Loucy (cell line): ENCODE measurements around the gene CLPSL1.

Experiments used
- H2AFZ ChIP-seq: fragments of 200-600 bp; sonication (generic); 2 replicates; pipeline ENCODE4 v1.6.0; 2016; ENCODE audit warnings: antibody characterized with exemption, mild to moderate bottlenecking, low read length, moderate library complexity
- H3F3A ChIP-seq: fragments of 200-600 bp; 2 replicates; pipeline ENCODE4 v1.6.0; 2016; ENCODE audit warnings: antibody characterized with exemption, low read depth, mild to moderate bottlenecking
- H3K27me3 ChIP-seq: fragments of 200-600 bp; sonication (generic); 2 replicates; pipeline ENCODE4 v1.6.1; 2014; ENCODE audit warnings: low read length, mild to moderate bottlenecking; ENCODE audit not compliant: insufficient read depth, poor library complexity, severe bottlenecking
- H3K36me3 ChIP-seq: fragments of 200-600 bp; sonication (generic); 2 replicates; pipeline ENCODE4 v1.6.1; 2016; ENCODE audit warnings: low read length; ENCODE audit not compliant: insufficient read depth
- H3K4me1 ChIP-seq: fragments of 200-600 bp; sonication (generic); 2 replicates; pipeline ENCODE4 v1.5.1; 2014; ENCODE audit warnings: low read length, mild to moderate bottlenecking; ENCODE audit not compliant: insufficient read depth, poor library complexity, severe bottlenecking
- H3K4me2 ChIP-seq: fragments of 200-600 bp; sonication (generic); 2 replicates; pipeline ENCODE4 v1.6.0; 2014; ENCODE audit warnings: antibody characterized with exemption, low read length, low read depth, mild to moderate bottlenecking; ENCODE audit not compliant: poor library complexity, severe bottlenecking
- H3K4me3 ChIP-seq: fragments of 200-600 bp; sonication (generic); 2 replicates; pipeline ENCODE4 v1.5.1; 2014; ENCODE audit warnings: low read length, mild to moderate bottlenecking, mixed read lengths; ENCODE audit not compliant: poor library complexity, severe bottlenecking
- H3K79me2 ChIP-seq: fragments of 200-600 bp; sonication (generic); 2 replicates; pipeline ENCODE4 v1.6.1; 2014; ENCODE audit warnings: low read length; ENCODE audit not compliant: insufficient read depth
- H3K9ac ChIP-seq: fragments of 200-600 bp; sonication (generic); 2 replicates; pipeline ENCODE4 v1.6.0; 2014; ENCODE audit warnings: mild to moderate bottlenecking, low read depth, low read length, moderate library complexity; ENCODE audit not compliant: poor library complexity, severe bottlenecking
- H3K9me2 ChIP-seq: fragments of 200-600 bp; sonication (generic); replicated peaks from 2 replicates; pipeline ENCODE4 v1.6.1; 2016; ENCODE audit warnings: low read depth, low read length, mixed read lengths
- H3K9me3 ChIP-seq: fragments of 200-600 bp; sonication (generic); 2 replicates; pipeline ENCODE4 v1.6.1; 2014; ENCODE audit warnings: mild to moderate bottlenecking, antibody characterized with exemption, low read length, low read depth; ENCODE audit not compliant: insufficient read depth
- H4K20me1 ChIP-seq: fragments of 200-600 bp; sonication (generic); 2 replicates; pipeline ENCODE4 v1.6.0; 2014; ENCODE audit warnings: antibody characterized with exemption, low read length, mild to moderate bottlenecking; ENCODE audit not compliant: insufficient read depth, poor library complexity, severe bottlenecking
- CTCF ChIP-seq: fragments of 200-600 bp; sonication (generic); conservative IDR thresholded peaks from 2 replicates; pipeline ENCODE4 v1.5.1; 2014; ENCODE audit warnings: mild to moderate bottlenecking, antibody characterized with exemption, low read length
- EZH2phosphoT487 ChIP-seq: fragments of 200-600 bp; IDR thresholded peaks from 2 replicates; pipeline ENCODE4 v1.6.1; 2018; ENCODE audit warnings: antibody characterized with exemption, mild to moderate bottlenecking, moderate library complexity, borderline replicate concordance

CLPSL1 gene

GRCh38 chr6:35769211-35769610 is 11.6 kb upstream of the CLPSL1 start:
- H2AFZ ChIP-seq, result no peak overlapping the region
- no peaks in the 10 kb centered on the region for H3K9me2 ChIP-seq
- no peaks in the 10 kb centered on the region for H3K36me3 ChIP-seq
- no peaks in the 10 kb centered on the region for H3K79me2 ChIP-seq
- H3K9ac ChIP-seq, result no peak overlapping the region
- no peak overlapping the region for H3K4me2 ChIP-seq
- no peaks in the 10 kb centered on the region for H3K9me3 ChIP-seq
- H3K4me3 ChIP-seq, result no peak overlapping the region
- no peak for TF ChIP-seq EZH2phosphoT487
- no peak for TF ChIP-seq CTCF
- H3K4me1 ChIP-seq, result peaks cover 9% of the 10 kb centered on the region
- no peaks in the 10 kb centered on the region for H3K27me3 ChIP-seq
- H3F3A ChIP-seq, result no peaks in the 10 kb centered on the region
- no peaks in the 10 kb centered on the region for H4K20me1 ChIP-seq

GRCh38 chr6:35771343-35771627 is 9.5 kb upstream of the CLPSL1 start:
- no peaks in the 10 kb centered on the region for H3F3A ChIP-seq
- no peaks in the 10 kb centered on the region for H3K36me3 ChIP-seq
- no peaks in the 10 kb centered on the region for H3K9me2 ChIP-seq
- TF ChIP-seq CTCF, result no peak
- H3K4me2 ChIP-seq, result no peak overlapping the region
- H3K9ac ChIP-seq, result no peak overlapping the region
- H3K4me3 ChIP-seq, result no peak overlapping the region
- no peaks in the 10 kb centered on the region for H3K9me3 ChIP-seq
- H2AFZ ChIP-seq, result no peak overlapping the region
- peaks cover 9% of the 10 kb centered on the region for H3K4me1 ChIP-seq
- H4K20me1 ChIP-seq, result no peaks in the 10 kb centered on the region
- no peaks in the 10 kb centered on the region for H3K27me3 ChIP-seq
- no peaks in the 10 kb centered on the region for H3K79me2 ChIP-seq

- no peak overlapping the region for H3K4me2 ChIP-seq
- peaks cover 9% of the 10 kb centered on the region for H3K4me1 ChIP-seq
These were observed 6.6 kb upstream of the CLPSL1 start for GRCh38 chr6:35774116-35774794.

More at GRCh38 chr6:35774116-35774794, 6.6 kb upstream of the CLPSL1 start:
- Histone ChIP-seq H3F3A (no peaks in the 10 kb centered on the region), H3K9me2 (no peaks in the 10 kb centered on the region), H3K36me3 (no peaks in the 10 kb centered on the region), H3K79me2 (no peaks in the 10 kb centered on the region), H2AFZ (no peak overlapping the region), H4K20me1 (no peaks in the 10 kb centered on the region), H3K9ac (no peak overlapping the region), H3K9me3 (no peaks in the 10 kb centered on the region), H3K4me3 (no peak overlapping the region), H3K27me3 (no peaks in the 10 kb centered on the region)
- TF ChIP-seq CTCF (no peak), EZH2phosphoT487 (no peak)
